HG02970 (cell line): Measurements from ENCODE around the gene DENND10.
A peak's percentile ranks its signal among the peaks of the same experiment; 100 is the strongest.
"Not testable (repeated sequence)": the region's sequence is repeated elsewhere in the genome, so short reads cannot be mapped to it uniquely, and the experiment has no call there.

Experiments
- ATAC-seq: cut with Tn5 transposase; IDR thresholded peaks from one replicate; pipeline ENCODE4 v1.9.1; 2021; ENCODE audit warnings: mild to moderate bottlenecking, moderate library complexity, moderate number of reproducible peaks; ENCODE audit not compliant: unreplicated experiment, low FRiP score

Gene DENND10

DNA sequence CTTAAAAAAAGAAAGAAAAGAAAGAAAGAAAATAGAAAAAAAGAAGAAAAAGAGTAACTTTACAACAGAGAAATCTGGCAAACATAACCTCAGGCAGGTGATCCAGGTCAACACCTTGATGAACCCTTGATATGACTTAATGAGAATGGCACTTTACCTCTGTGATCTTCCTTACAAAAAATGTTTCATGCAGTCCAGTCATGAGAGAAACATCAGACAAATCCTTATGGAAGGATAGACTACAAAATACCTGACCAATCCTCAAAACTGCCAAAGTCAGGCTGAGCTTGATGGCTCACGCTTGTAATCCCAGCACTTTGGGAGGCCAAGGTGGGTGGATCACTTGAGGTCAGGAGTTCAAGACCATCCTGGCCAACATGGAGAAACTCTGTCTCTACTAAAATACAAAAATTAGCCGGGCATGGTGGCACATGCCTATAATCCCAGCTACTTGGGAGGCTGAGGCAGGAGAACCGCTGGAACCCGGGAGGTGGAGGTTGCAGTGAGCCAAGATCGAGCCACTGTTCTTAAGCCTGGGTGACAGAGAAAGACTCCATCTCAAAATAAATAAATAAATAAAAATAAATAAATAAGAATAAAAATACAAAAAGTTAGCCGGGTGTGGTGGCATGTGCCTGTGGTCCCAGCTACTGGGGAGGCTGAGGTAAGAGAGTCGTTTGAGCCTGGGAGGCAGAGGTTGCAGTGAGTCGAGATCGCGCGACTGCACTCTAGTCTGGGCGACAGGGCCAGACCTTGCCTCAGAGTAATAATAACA is 7.1 kb upstream of the DENND10 start:
- ATAC-seq: not testable (repeated sequence)

DNA sequence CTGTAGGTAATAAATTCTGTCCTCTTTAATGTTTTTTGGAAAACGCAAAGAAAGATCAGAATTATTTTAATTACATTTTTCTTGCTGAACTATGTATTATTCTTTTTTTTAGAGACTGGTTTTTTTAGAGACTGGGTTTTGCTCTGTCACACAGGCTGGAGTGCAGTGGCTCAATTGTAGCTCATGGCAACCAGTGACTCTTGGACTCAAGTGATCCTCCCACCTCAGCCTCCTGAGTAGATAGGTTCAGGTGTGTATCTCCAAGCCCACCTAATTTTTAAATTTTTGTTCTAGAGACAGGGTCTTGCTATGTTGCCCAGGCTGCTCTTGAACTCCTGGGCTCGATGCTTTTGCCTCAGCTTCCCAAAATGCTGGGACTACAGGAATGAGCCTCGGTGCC is 5.3 kb upstream of the DENND10 start:
- no peak for ATAC-seq

DNA sequence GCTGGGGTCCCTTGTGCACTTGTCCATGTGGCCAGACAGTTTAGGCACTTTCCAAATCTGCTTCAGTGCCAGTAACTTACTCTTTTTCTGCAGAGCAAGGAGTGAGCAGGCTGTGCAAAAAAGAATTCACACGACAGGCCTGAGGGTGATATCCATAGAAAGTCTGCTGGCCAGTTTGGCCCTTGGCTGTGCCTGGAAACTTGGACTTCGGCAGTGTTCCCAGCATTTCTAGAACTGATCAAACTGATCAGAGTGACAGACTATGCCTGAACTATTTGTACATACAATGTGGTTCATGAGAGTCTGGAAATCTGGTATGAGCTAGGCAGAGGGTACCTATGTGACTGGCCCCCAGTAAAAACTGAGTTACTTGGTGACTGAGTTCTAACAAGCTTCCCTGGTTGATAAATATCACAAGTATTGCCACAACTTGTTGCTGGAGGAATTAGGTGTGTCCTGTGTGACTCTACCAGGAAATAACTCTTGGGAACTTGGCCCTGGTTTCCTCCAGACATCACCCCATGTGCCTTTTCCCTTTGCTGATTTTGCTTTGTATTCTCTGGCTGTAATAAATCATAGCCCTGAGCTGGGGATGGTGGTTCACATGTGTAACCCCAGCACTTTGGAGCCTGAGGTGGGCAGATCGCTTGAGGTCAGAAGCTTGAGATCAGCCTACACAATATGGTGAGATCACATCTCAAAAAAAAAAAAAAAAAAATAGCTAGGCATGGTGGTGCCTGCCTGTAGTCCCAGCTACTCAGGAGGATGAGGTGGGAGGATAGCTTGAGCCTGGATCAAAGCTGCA is 3.3 kb upstream of the DENND10 start:
- ATAC-seq: no peak

GRCh38 chr10:119101366-119102098 is 2.4 kb upstream of the DENND10 start:
- ATAC-seq: no peak

DNA sequence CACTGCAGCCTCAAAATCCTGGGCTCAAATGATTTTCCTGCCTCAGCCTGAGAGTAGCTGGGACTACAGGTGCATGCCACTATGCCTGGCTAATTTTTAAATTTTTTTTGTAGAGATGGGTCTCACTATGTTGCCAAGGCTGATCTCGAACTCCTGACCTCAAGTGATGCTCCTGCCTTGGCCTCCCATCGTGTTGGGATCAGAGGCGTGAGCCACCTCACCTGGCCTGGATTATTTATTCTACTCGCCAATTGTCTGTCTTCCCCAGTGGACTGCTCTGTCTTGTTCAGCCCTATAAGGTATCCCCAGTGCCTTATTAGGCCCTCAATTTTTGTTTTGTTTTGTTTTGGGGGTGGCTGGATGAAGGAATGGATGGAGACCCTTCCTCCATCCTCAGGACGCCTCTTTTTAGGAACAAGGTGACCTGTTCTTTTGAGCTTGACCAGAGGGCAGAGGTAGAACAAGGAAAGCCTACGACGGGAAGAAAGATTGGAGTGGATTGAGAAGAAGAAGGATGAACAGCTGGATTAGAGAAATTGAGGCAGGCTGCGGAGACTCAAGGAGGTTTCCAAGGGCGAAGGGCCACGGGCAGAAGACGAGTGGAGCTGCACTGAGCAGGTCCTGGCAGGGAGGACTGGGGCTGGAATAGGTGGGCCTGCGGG is 541 bp upstream of the DENND10 start:
- ATAC-seq: no peak

DNA sequence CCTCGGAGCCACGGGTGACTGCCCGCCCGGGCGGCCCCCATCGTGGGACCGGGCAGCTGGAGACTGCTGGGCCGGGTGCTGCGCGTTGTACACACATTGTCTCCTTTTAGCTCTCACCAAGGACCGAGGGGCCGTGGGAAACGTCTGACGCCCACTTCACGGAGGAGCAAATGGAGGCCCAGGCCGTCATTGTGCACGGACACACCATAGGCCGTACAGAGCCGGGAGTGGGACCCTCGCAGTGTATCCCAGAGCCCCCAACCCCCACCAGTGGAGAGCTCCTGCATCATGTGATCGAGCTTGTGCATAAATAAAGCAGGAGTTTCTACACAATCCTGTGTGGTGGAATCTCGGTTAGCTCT is 722 bp downstream of the DENND10 start:
- peak; percentile 11 for ATAC-seq

- no peak for ATAC-seq
Measured at GRCh38 chr10:119105155-119105554, 1.2 kb downstream of the DENND10 start.

DNA sequence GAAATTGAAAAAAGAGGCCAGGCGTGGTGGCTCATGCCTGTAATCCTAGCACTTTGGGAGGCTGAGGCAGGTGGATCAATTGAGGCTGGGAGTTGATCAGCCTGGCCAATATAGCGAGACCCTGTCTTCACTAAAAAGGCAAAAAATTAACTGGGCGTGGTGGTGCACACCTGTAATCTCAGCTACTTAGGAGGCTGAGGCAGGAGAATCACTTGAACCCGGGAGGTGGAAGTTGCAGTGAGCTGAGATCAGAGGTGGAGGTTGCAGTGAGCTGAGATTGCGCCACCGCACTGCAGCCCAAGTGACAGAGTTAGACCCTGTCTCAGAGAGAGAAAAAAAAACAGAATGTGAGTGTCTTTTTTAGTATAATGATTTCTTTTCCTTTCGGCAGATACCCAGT is 2.0 kb downstream of the DENND10 start:
- ATAC-seq: not testable (repeated sequence)

DNA sequence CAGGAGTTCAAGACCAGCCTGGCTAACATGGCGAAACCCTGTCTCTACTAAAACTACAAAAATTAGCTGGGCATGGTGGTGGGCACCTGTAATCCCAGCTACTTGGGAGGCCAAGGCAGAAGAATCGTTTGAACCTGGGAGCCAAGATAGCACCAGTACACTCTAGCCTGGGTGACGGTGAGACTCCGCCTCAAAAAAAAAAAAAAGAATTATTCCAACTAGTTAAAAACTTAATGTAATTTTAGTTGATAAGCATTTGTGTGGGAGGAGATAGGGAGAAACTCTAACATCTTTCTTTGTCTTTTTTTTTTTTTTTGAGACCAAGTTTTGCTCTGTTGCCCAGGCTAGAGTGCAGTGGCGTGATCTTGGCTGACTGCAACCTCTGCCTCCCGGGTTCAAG is 3.2 kb downstream of the DENND10 start:
- ATAC-seq: not testable (repeated sequence)

DNA sequence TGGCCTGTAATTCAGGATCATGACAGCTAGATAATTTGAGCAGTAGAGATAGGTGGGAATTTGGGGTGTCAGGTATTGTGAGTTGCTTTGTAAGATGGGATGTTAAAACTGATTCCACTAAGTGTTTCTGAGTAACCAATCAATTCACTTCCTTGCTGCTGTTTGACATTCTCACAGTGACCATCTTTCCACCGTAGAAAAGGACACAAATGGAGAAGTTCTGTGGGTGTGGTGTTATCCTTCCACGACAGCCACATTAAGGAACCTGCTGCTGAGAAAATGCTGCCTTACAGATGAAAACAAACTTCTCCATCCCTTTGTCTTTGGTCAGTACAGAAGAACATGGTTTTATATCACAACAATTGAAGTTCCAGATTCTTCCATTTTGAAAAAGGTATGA is 3.9 kb downstream of the DENND10 start:
- ATAC-seq: not testable (repeated sequence)

- no peak for ATAC-seq
Measured at GRCh38 chr10:119112056-119112455, 8.1 kb downstream of the DENND10 start.

DNA sequence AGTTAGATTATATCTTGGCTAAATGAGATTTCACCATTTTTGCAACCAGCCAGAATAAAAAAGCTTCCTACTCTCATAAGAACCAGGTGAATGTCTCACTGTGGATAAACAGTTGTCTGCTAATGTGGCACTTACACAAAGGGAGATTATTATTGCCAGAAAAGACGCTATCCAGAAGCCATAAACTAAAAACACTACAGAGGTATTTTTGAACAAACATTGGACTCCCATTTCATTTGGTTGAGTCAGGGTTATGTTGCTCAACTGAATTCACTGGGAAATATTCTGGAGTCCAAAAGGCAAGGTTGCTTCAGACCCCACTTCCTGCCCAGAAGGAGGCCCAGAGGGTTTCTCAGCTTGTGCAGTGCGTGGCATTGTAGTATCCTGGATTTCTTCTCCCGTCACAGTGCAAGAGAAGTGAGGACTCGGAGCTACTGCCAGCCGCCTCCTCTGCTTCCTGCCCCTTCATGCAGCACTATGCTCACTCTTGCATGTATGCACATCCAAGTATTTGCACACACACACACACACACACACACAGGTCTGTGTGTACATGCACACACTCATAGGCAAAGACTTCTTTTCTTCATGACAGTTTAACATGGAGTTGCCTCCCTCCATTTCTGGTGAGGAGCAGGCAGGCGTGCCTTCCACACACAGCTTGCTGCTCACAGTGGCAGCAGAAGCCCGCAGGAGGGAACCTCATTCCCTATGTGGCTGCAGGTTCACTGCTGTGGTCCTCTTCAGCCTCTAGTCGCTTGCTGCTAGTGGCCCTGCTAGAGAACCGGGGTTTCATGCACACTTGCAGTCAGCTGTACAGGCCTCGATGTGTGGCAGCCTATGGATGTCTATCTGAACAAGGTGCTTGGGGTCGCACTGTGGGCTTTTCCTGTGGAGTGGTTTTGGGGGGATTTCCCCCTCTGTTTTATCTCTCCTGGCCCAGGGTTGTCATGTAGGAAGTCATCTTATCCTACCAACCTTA is 10.1 kb downstream of the DENND10 start:
- ATAC-seq: no peak

- ATAC-seq: no peak
Measured at GRCh38 chr10:119115926-119116325, 12.0 kb downstream of the DENND10 start.

DNA sequence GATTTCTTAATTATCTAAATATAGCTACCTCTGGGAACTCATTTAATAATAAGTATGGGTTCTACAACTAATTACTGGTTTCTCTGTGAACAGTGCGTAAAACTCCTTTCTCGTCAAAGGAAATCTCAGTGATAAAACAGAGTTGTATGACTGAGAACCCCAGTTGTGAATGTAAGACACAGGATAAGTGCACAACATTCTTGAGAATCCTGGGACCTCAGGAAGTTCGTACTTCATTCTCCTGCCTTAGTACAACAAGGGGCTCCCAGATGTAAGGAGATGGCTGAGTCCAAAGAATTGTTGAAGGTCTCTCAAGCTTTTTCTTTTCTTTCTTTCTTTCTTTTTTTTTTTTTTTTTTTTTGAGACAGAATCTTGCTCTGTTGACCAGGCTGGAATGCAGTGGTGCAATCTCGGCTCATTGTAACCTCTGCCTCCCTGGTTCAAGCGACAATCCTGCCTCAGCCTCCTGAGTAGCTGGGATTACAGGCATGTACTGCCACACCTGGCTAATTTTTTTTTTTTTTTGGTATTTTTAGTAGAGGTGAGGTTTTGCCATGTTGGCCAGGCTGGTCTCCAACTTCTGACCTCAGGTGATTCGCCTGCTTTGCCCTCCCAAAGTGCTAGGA is 12.5 kb downstream of the DENND10 start:
- no peak for ATAC-seq

GRCh38 chr10:119118231-119118630 is 14.3 kb downstream of the DENND10 start:
- ATAC-seq: no peak

DNA sequence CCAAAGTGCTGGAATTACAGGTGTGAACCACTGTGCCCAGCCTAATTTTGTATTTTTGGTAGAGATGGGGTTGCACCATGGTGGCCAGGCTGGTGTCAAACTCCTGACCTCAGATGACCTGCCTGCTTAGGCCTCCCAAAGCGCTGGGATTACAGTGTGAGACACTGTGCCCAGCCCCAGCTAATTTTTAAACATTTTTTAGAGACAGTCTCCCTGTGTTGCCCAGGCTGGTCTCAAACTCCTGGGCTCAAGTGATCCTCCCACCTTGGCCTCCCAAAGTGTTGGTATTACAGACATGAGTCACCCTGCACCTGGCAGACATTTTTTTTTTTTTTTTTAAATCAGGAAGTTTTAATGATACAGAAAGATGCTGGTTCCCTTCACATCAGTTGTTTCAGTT is 15.5 kb downstream of the DENND10 start:
- ATAC-seq: no peak

- ATAC-seq: peak; percentile 65
Measured at GRCh38 chr10:119120413-119120867, 16.5 kb downstream of the DENND10 start.

DNA sequence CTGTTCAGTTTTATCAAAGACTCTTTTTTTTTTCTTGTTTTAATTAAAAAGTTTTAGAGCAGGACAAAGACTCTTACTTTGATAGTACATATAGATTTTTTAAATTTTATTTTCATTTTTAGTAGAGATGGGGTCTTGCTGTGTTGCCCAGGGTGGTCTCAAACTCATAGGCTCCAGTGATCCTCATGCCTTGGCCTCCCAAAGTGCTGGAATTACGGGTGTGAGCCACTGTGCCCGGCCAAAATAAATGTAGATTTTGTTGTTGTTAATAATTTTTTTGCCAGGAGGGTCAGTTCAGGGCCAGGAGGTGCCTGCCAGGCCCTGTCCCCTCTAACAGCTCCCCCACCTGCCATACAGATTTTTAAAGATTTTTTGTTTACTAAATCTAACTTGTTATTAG is 17.0 kb downstream of the DENND10 start:
- no peak for ATAC-seq

GRCh38 chr10:119125942-119126341 is 22.0 kb downstream of the DENND10 start:
- no peak for ATAC-seq
